GM20000 (cell line): ENCODE measurements around the gene OR8I2.
"Not testable (repeated sequence)": the region's sequence is repeated elsewhere in the genome, so short reads cannot be mapped to it uniquely, and the experiment has no call there.

Source experiments
- DNase-seq: peaks from one replicate; pipeline ENCODE4 v3.0.0; 2012; ENCODE audit warnings: low spot score
- CTCF ChIP-seq: IDR thresholded peaks from 2 replicates; pipeline ENCODE4 v1.5.1; 2012; ENCODE audit warnings: mild to moderate bottlenecking, control low read depth; ENCODE audit errors: extremely low read depth, missing control alignments

OR8I2 gene

GRCh38 chr11:56103210-56103737 lies 10.2 kb downstream of the OR8I2 start, which contains the start of gene OR8H2:
Gene OR8H2 (plus strand): TSS chr11:56103687. CDS start chr11:56105043, 1,356 bp downstream.
- no peak for TF ChIP-seq CTCF
- no peak for DNase-seq

- no peak for DNase-seq
- no peak for TF ChIP-seq CTCF
Observed at GRCh38 chr11:56122073-56122472, 29.0 kb downstream of the OR8I2 start, which contains the start of gene OR8H3. Gene OR8H3 (plus strand): TSS chr11:56122373. CDS start chr11:56122373, 0 bp downstream.

- no peak for DNase-seq
- TF ChIP-seq CTCF, result no peak
Observed at GRCh38 chr11:56140151-56140661, 47.1 kb downstream of the OR8I2 start, which contains the start of gene OR8J3. Gene OR8J3 (minus strand): TSS chr11:56140201. CDS start chr11:56137718, 2,483 bp downstream.

GRCh38 chr11:56143681-56144080 lies 50.6 kb downstream of the OR8I2 start:
- not testable (repeated sequence) for DNase-seq
